Erythroblast (primary cell): ENCODE results near the gene CCNC.
"Not testable (repeated sequence)": the region's sequence is repeated elsewhere in the genome, so short reads cannot be mapped to it uniquely, and the experiment has no call there.

Source experiments
- DNase-seq, 2 experiments: peaks; one replicate each; lab custom pipeline; 2025; lab: John Stamatoyannopoulos, UW
- GATA1 ChIP-seq: IDR thresholded peaks from 2 replicates; pipeline ENCODE4 v1.6.1; 2011; ENCODE audit warnings: low read depth, mild to moderate bottlenecking, control low read depth, low read length, moderate library complexity
- POLR2A ChIP-seq: IDR thresholded peaks from 2 replicates; pipeline ENCODE4 v1.6.1; 2011; ENCODE audit warnings: mild to moderate bottlenecking, low read length

Gene CCNC

DNA sequence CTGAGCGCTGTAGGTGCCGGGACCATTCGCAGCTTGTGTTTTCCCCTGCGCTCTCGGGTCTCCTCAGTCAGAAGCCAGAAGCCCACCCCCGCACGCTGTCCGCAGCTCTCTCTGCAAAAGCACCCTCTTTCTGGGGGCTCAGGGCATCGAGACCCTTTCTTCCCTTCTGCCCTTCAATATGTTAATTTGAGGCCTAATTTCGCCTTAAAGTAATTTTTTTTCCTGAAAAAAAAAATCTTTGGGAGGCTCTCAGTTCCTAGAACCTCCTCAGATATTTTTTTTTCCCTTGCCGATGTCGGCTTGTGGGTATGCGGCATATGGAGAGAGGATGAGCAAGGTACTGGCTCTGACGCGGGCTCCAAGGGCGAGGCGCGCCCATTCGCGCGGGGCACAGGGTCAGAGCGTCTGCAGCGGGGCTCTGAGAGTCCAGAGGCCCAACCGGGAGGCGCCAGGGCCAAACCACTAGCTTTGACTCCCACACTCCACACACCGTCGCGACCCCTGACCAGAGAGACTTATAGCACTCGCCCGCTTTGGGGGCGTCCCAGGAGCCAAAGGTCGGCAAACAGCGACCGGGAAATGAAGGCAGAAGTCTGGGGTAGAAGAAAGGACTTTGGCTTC is 39.1 kb upstream of the CCNC start:
- no peak for DNase-seq
- TF ChIP-seq GATA1 (no peak), POLR2A (no peak)

DNA sequence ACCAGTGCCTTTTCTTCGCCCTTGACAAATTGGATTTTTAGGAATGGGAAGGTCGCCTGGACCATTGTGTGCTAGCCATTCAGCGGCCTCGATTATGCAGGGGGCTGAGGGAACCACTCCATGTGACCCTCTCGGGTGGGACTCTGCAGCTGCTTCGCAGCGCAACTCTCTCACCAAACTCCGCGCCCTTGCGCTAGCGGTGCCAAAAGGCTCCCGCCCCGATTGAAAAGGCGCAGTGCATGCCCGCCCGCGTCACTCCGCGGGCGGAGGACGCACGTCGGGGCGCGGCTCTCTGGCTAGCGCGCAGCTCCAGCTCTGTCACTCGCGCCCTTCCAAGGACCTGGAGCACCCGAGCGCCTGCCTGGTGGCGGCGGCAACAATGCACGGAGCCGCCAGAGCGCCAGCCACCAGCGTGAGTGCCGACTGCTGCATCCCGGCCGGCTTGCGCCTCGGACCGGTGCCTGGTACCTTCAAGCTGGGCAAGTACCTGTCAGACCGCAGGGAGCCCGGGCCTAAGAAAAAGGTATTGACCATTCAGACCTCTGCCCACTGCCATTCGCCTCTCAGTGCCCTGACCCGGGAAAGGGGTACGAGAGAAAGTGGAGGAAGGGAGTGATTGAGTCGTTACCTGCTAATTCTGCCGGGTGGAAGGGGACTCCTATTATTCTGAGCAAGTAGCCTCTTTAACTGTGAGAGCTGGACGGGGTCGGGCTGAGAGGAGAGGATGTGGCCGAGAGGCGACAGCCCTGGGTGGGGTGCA is 38.4 kb upstream of the CCNC start, which contains the start of gene PRDM13:
TSS of gene PRDM13 (plus strand) at position 178 of the 760 bp plus-strand sequence. CDS start at position 380, 202 bp downstream.
- TF ChIP-seq POLR2A (no peak), GATA1 (no peak)
- DNase-seq, result peak; percentile 24 to 32

DNA sequence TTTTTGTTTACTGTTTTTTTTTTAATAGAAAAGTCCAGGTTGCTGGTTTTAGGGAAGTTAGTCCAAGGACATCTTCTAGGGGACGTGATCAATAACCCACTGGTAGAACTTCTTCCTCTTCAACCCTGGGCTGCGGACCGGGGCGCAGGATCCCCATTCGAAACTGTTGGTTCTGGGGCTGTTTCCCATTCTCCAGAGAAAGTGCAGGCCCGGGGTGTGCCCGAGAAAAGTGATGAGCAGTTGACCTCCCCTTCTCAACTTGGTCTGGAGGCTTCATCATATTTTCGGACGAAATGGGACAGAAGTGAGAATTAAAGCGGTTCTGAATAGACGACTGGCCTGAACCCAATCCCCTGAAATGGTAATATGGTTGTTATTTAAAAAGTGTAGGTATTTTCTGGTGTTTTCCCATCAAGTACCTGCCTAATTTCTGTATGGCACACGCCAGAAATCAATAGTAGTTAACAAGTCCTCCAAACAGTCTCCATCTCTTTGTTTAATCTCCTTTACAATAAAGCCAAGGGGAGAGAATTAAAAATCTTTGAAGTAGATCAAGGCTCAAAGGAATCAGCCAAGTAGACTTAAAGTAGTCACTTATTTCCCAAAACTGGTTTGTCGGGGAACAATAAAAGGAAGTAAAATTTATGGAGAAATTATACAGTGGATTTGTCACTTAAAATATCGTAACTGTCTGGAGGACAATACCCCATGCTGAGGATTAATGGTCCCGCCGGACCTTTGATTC is 37.6 kb upstream of the CCNC start:
- no peak for DNase-seq
- TF ChIP-seq GATA1, result no peak
- no peak for TF ChIP-seq POLR2A

DNA sequence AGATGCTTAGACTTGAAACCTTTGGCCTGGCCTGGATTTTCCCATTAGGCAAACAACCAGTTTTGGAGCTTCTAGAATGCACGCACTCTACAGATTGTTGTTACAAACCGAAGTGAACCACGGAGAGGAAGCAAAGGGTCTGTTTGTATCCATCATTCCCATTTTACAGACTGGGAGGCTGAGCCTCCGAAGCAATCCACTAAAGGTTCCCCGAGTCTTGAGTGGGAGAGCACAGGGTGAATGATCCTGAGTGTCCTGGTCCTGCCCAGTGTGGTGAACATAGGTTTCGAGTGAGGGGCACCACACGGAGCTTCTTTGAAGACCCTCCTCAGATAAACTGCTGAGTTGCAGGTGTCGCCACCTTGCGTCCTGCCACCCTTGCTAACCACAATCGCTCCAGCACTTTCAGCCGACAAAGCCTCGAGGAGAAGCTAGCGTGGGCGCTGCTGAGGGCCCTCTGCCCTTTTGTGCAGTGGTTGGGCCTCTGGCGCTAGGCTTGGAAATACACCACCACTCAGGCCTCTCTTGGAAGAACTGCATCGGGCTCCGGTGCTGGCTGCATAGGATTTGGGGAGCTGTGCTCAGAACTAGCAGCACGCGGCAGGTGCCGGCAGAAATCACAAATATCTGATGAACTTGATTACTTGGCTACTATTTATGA is 36.7 kb upstream of the CCNC start:
- TF ChIP-seq GATA1 (no peak), POLR2A (no peak)
- DNase-seq, result peak in 1 of 2 experiments; percentile 19

DNA sequence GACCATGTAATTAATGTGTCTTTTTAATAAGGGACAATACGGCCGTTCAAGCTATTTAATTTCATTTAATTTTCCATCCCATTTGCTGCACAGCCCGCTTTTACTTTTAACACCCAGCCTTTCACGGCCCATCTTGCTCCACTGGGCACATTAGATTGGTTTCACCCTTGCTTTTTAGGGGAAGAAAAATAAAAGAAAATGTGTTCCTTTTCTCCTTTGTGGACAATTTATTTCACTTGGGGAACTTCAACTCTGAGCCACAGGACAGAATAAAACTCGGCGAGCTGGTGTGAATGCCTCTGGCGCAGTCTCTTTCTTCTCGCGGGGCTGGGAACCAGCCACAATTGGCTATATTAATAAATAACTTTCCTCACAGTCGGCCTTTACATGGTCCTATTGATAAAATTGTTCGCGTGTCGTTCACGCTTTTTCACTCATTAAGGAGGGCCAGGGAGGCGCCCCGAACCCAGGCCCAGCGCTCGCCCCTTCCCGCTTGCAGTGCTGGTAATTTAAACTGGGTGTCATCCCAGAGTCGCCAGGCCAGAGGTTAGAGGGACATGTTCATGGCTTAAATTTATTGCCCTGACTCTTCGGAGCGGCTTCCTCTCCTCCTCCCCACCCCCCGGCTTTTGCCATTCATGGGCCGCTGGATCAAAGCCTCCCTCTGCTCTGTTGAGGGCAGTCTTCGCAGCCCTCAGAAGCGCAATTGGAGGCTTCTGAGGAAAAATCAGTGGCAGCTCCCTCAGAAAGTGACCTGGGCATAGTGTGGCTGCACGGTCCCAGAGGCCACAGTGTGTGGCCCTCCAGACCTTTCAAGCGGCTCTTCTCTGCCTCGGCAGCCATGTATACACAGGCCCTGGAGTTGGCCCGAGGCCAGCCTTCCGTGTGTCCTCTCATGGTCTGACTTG is 36.0 kb upstream of the CCNC start:
- peak; percentile 22 to 31 for DNase-seq
- TF ChIP-seq GATA1, result no peak
- TF ChIP-seq POLR2A, result no peak

DNA sequence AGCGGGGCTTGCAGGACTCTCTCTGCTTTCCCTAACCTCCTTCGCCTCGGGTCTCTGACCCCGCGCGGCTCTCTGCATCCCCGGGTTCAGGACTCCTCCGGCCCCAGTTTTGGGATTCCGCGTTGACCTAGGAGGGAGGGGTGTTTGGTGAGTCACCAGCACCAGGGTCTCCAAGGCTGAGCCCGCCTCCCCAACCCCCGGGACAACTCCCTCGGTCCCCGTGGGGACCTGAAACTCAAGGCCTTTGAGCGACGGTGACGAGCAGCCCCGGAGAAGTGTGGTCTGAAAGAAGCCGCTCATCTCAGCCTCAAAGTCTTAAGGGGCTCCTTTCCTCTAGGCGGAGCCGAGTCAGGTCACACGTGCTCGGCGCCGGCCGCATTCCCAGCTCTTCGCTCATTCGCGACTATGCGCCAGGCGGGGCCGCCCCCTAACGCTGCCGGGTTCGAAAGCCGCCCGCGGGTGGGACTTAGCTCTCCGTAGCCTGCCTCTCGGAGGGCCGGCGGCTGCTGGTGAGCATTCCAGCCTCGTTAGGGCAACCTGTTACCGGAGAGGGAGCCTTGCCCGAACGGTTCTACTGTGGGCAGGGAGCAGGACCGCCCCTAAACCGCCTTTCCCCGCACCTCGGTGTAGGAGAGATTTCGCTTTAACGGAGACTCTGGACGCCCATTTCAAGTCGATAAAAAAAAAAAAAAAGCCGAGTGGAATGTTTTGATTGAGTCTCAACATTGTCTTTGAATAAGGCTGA is 35.1 kb upstream of the CCNC start:
- peak; percentile 38 to 42 for DNase-seq

DNA sequence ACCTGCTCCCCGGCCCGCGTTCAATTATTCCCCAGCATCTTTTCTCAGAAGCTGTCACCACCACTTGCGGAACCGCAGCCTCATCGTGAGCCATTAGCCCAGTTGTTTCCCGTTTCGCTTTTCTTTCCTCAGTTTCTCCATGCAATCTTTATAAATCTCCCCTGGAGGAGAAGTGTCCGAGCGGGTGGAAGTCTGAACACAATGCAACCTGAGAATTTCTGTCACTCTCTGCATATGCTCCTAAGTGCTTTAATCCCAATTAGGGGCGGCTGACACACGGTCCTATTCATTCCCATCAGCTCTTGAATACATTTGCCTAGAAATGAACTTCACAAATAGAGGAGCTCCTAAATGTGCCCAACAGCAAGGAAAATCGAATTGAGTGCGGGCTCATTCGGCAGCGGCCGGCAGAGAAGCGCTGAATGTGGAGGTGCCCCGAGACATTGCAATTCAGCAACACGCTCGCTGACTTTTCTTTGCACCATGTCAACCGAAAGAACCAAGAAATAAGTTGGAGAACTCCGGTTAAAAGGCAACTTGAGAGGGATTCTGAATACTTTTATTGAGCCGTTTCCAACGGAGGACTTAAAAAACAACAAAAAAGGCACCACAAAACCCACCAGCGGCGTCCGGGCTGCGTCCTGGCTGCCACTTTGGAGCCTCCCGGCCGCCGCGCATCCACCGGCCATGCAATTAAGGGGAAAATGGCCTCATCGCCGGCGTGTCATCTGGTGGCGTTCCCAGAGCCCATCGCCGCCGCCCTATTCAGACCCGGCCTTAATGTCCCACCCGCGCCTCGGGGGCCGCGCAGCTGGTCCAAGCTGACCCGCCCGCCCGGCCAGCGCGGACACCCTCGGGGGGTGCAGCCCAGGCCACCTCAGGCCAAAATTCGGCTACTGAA is 34.3 kb upstream of the CCNC start:
- DNase-seq, result peak; percentile 23 to 35
- TF ChIP-seq POLR2A, result no peak
- no peak for TF ChIP-seq GATA1

More for the DNA sequence above, 35.1 kb upstream of the CCNC start:
- no peak for TF ChIP-seq POLR2A
- no peak for TF ChIP-seq GATA1

DNA sequence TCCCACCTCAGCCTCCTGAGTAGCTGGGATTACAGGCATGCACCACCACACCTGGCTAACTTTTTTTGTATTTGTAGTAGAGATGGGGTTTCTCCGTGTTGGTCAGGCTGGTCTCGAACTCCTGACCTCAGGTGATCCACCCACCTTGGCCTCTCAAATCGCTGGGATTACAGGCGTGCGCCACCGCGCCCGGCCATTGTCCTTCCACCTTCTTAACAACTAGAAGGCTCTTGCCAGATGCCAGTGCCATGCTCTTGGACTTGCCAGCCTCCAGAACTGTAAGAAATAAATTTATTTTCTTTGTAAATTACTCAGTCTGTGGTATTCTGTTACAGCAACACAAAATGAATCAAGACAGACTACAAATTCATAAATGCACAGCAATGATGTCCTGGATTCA is 26.2 kb upstream of the CCNC start:
- not testable (repeated sequence) for DNase-seq

DNA sequence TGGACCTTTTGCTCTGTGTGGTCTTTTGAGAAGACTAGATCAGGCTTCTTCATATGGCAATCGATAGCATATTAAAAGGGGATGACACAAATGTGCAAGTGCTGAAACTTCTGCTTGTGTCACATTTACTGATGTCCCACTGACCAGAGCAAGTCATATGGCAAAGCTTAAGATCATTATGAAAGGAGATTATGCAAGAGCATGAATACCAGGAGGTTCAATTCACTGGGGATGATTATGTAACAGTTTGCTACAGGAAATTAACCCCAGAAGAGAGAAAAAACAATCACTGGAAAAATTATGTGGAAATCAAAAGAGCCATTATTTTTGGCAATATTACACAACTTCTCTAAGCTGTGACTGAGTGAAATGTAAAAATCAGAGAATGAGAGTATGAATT is 24.4 kb upstream of the CCNC start:
- no peak for DNase-seq
- TF ChIP-seq GATA1 (no peak), POLR2A (no peak)

DNA sequence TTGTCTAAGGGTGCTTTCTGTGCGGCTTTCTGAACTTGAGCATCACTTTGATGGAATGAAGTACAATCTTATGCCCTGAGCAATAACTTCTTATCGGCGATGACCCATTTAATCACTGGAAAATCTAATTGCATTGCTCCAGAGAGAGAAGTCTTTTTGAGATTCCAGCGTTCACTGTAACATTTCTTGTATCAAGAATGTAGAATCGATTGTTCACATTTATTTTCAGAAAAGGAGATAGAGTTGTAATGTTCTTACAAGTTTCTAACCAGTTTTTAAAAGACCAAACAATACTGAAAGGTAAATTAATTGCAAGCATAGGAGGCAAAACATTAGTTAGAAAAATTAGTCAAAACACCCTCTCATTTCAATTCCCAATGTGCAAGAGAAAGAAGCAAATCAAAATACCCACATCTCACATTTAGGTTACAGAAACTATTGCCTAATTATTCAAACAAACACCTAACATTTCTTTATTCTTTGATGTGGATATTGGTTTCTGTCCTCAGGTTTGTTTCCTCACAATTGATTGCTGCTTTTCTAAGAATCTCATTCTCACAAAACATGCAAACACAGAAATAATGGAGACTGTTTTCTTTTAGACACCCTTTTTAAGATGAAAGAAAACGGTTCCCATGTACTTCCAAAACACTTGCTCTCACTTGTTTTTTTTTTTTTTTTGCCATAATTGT is 23.4 kb upstream of the CCNC start:
- TF ChIP-seq GATA1 (no peak), POLR2A (no peak)
- DNase-seq, result no peak
